CD14-positive monocyte (primary cell): Measurements from ENCODE around the gene OSBPL2. TPM values are rescaled to one million over a fixed set of nuclear protein-coding genes. Genes with fewer than 3 reads are reported as not detected.
A peak's percentile ranks its signal among the peaks of the same experiment; 100 is the strongest.

Experiments
- DNase-seq, 3 donors: peaks; one replicate each; pipeline ENCODE4 v3.0.0-alpha.2; 2011 to 2022
- H2AFZ ChIP-seq: 2 replicates; pipeline ENCODE4 v1.6.0; 2012; ENCODE audit warnings: mild to moderate bottlenecking, low read depth, low read length, inconsistent platforms; ENCODE audit not compliant: insufficient read depth, poor library complexity, severe bottlenecking
- H3K27ac ChIP-seq, 2 donors: 1 replicate in 1 of 2; 2 replicates in 1 of 2; pipeline ENCODE4 v1.5.1; 2012 to 2013; ENCODE audit warnings: low read length in 2 of 2, control low read depth in 1 of 2, inconsistent platforms in 1 of 2, low read depth in 1 of 2, mild to moderate bottlenecking in 1 of 2
- H3K27me3 ChIP-seq, 2 donors: one replicate each; pipeline versions ENCODE4 v1.6.0 to v1.6.1; 2011 to 2013; ENCODE audit warnings: low read length in 2 of 2; ENCODE audit not compliant: control insufficient read depth in 2 of 2, insufficient read depth in 2 of 2
- H3K36me3 ChIP-seq, 2 donors: replicated peaks in 1 of 2; 1 replicate in 1 of 2; 2 replicates in 1 of 2; pipeline versions ENCODE4 v1.5.1 to v1.6.1; 2012 to 2013; ENCODE audit warnings: low read length in 2 of 2, control low read depth in 1 of 2, inconsistent platforms in 1 of 2, mild to moderate bottlenecking in 1 of 2; ENCODE audit not compliant: insufficient read depth in 2 of 2, control insufficient read depth in 1 of 2
- H3K4me1 ChIP-seq, 2 donors: 1 replicate in 1 of 2; 2 replicates in 1 of 2; pipeline versions ENCODE4 v1.5.1 to v1.6.1; 2012 to 2013; ENCODE audit warnings: low read length in 2 of 2, control low read depth in 1 of 2, inconsistent platforms in 1 of 2, mild to moderate bottlenecking in 1 of 2, moderate library complexity in 1 of 2; ENCODE audit not compliant: insufficient read depth in 2 of 2, control insufficient read depth in 1 of 2
- H3K4me2 ChIP-seq: replicated peaks from 2 replicates; pipeline ENCODE3; 2012; ENCODE audit warnings: low read length, moderate library complexity, mild to moderate bottlenecking; ENCODE audit not compliant: poor library complexity, severe bottlenecking; ENCODE audit errors: extremely low read depth
- H3K4me3 ChIP-seq, 3 experiments: fragments of 200-600 bp in 1 of 3; sonication (generic) in 1 of 3; replicated peaks in 1 of 3; 1 replicate in 2 of 3; 2 replicates in 1 of 3; pipeline ENCODE4 v1.5.1; 2011 to 2013; ENCODE audit warnings: low read length in 3 of 3, mild to moderate bottlenecking in 3 of 3, control low read depth in 2 of 3, low read depth in 2 of 3, inconsistent platforms in 1 of 3, moderate library complexity in 1 of 3
- H3K79me2 ChIP-seq: 2 replicates; pipeline ENCODE4 v1.6.0; 2012; ENCODE audit warnings: mild to moderate bottlenecking, control low read depth, inconsistent platforms, low read length, moderate library complexity; ENCODE audit not compliant: insufficient read depth
- H3K9ac ChIP-seq: 2 replicates; pipeline ENCODE4 v1.6.0; 2017; ENCODE audit warnings: low read length, mild to moderate bottlenecking; ENCODE audit not compliant: insufficient read depth, poor library complexity, severe bottlenecking
- H3K9me3 ChIP-seq, 2 donors: replicated peaks in 1 of 2; 1 replicate in 1 of 2; 2 replicates in 1 of 2; pipeline versions ENCODE4 v1.5.1 to v1.6.1; 2012 to 2013; ENCODE audit warnings: low read length in 2 of 2, control low read depth in 1 of 2; ENCODE audit not compliant: control insufficient read depth in 1 of 2, insufficient read depth in 1 of 2
- H4K20me1 ChIP-seq: 2 replicates; pipeline ENCODE4 v1.6.0; 2012; ENCODE audit warnings: mild to moderate bottlenecking, low read length, control low read depth, moderate library complexity; ENCODE audit not compliant: insufficient read depth
- H3K27ac Mint-ChIP-seq, 7 donors: one replicate each; pipeline ENCODE4 v1.8.0; 2020; ENCODE audit warnings: mild to moderate bottlenecking in 7 of 7, mixed read lengths in 7 of 7, moderate library complexity in 6 of 7, inconsistent platforms in 2 of 7
- H3K27me3 Mint-ChIP-seq, 3 donors: one replicate each; pipeline ENCODE4 v1.8.0; 2021 to 2022; ENCODE audit warnings: low read depth in 3 of 3, mild to moderate bottlenecking in 3 of 3, mixed read lengths in 3 of 3, moderate library complexity in 3 of 3, inconsistent platforms in 1 of 3
- H3K36me3 Mint-ChIP-seq, 2 donors: one replicate each; pipeline ENCODE4 v1.8.0; 2020; ENCODE audit warnings: mixed read lengths in 2 of 2, inconsistent platforms in 1 of 2, mild to moderate bottlenecking in 1 of 2
- H3K4me1 Mint-ChIP-seq: one replicate; pipeline ENCODE4 v1.8.0; 2020; ENCODE audit warnings: mild to moderate bottlenecking, mixed read lengths
- H3K4me3 Mint-ChIP-seq, 2 donors: one replicate each; pipeline ENCODE4 v1.8.0; 2020; ENCODE audit warnings: mild to moderate bottlenecking in 2 of 2, mixed read lengths in 2 of 2, moderate library complexity in 1 of 2
- H3K9me3 Mint-ChIP-seq, 7 donors: one replicate each; pipeline ENCODE4 v1.8.0; 2020 to 2022; ENCODE audit warnings: mixed read lengths in 7 of 7, mild to moderate bottlenecking in 6 of 7, moderate library complexity in 6 of 7, inconsistent platforms in 2 of 7
- CTCF ChIP-seq: fragments of 200-600 bp; IDR thresholded peaks from one replicate; pipeline ENCODE4 v1.8.0; 2022; ENCODE audit warnings: antibody characterized with exemption, mild to moderate bottlenecking
- WGBS: methylation state at CpG from one replicate; pipeline ENCODE4 v1.1.5; 2013; ENCODE audit warnings: missing lambda C conversion rate; ENCODE audit not compliant: insufficient coverage; 5-methylcytosine and 5-hydroxymethylcytosine counted together
- intact Hi-C, 2 donors: fragments of 100-400 bp; cut with micrococcal nuclease; formaldehyde crosslinking; loops; one replicate each; pipeline versions ENCODE4 v1.15.0 to v1.15.1; 2023
- polyA plus RNA-seq, 3 donors: library from polyadenylated mRNA; depleted of rRNA in 1 of 3; unstranded in 2 of 3; stranded (reverse) in 1 of 3; fragments of 300-500 nt in 2 of 3; fragments of >200 nt in 1 of 3; fragmentation: Illumina TruSeq in 2 of 3; gene quantifications; 1 replicate in 2 of 3; 2 replicates in 1 of 3; pipeline ENCODE4 v1.2.3, GENCODE V29; 2012 to 2021

Gene OSBPL2
- polyA plus RNA-seq, 3 donors, result 12.9 to 29.1 (median 17.9) TPM

- H3K9me3 ChIP-seq, result no peaks in the 10 kb centered on the region
- DNase-seq, result peak; percentile 92 to 95 (median 95)
- peak overlapping the region; percentile 72 to 96 (median 85) for H3K4me3 ChIP-seq
- peaks cover 22 to 40% of the 10 kb centered on the region in 2 donors for H3K36me3 Mint-ChIP-seq
- intact Hi-C loops, result loop anchor here (1.0 to 10.0 kb wide), 10 partner anchors 65 to 633 kb away; partner anchors contain the start of genes CABLES2 (in 1 of the 2), GID8 (in 1 of the 2), LSM14B (in 1 of the 2) and MTG2 (in 1 of the 2)
- 1% methylated on average over 20 of the region's 24 CpGs for WGBS
- peaks cover 26% of the 10 kb centered on the region for H3K4me1 Mint-ChIP-seq
- H3K27me3 Mint-ChIP-seq, result peaks cover 0 to 4% (median 3%) of the 10 kb centered on the region in 3 donors
- H2AFZ ChIP-seq, result peak overlapping the region; percentile 91
- peak overlapping the region; percentile 96 to 98 for H3K27ac ChIP-seq
- peaks cover 33% of the 10 kb centered on the region for H3K79me2 ChIP-seq
- no peaks in the 10 kb centered on the region for H3K27me3 ChIP-seq
- H3K27ac Mint-ChIP-seq, result peak overlapping the region; percentile 93 to 99 (median 98)
- H4K20me1 ChIP-seq, result peaks cover 35% of the 10 kb centered on the region
- peaks cover 25 to 28% of the 10 kb centered on the region in 2 donors for H3K36me3 ChIP-seq
- H3K4me2 ChIP-seq, result peak overlapping the region; percentile 87
- H3K9ac ChIP-seq, result peak overlapping the region; percentile 97
- peak overlapping the region; percentile 88 to 92 for H3K4me3 Mint-ChIP-seq
- H3K9me3 Mint-ChIP-seq, result no peaks in the 10 kb centered on the region
- TF ChIP-seq CTCF, result peak; percentile 68
- H3K4me1 ChIP-seq, result peaks cover 17 to 18% of the 10 kb centered on the region in 2 donors
These were observed 63.5 kb downstream of the OSBPL2 start for GRCh38 chr20:62301773-62302340.

DNA sequence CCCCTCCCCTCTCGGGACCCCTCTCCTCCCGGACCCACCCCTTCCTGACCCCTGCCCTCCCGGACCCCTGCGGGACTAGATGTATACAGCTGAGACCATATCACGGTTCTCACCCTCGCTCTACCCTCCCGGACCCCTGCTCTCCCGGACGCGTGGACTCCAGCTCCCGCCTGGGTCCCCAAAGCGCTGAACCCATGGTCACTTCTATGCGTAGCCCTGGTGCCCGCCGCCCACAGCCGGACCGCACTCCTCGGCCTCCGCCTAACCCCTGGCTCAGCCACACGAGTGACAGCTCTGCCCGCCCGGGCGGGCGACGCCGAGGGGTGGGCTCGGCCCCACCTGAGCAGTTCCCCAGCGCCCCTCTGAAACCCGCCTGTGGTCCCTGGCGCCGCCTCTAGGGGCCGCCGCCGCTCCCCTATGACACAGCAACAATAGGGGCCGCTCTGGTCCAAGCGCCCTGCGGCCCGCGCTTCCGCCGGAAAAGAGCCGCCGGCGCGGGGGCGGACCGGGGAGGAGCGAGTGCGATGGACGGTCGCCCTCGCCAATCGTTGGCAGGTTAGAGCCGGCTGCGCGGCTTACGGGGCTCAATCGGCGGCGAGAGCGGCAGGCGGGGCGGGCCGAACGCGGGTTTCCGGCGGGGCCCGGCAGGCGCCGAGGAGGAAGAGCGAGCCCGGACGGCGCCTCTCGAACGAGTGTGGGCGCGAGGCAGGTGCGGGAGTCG is 64.2 kb downstream of the OSBPL2 start, which contains the start of gene ADRM1:
Gene ADRM1 (plus strand): TSS at position 657 of the 721 bp plus-strand sequence. CDS start 572 bp downstream, outside the sequence.
- Histone ChIP-seq H3K9ac (peak within 1 kb of the TSS; percentile 97), H3K36me3 (peaks cover 31 to 34% of the 10 kb centered on the region in 2 donors), H4K20me1 (peaks cover 42% of the 10 kb centered on the region), H3K4me1 (peaks cover 17 to 18% of the 10 kb centered on the region in 2 donors), H3K27ac (peak within 1 kb of the TSS; percentile 96 to 98), H3K9me3 (no peaks in the 10 kb centered on the region), H3K4me3 (peak within 1 kb of the TSS; percentile 72 to 96 (median 85)), H3K4me2 (peak within 1 kb of the TSS; percentile 87), H3K79me2 (peaks cover 33% of the 10 kb centered on the region), H3K27me3 (no peaks in the 10 kb centered on the region), H2AFZ (peak within 1 kb of the TSS; percentile 91)
- intact Hi-C loops, result loop anchor here (1.0 to 10.0 kb wide), 9 partner anchors 65 to 632 kb away; partner anchors contain the start of genes GID8 (in 1 of the 2), LSM14B (in 1 of the 2), MTG2 (in 1 of the 2) and OGFR (in 1 of the 2)
- Mint-ChIP-seq H3K9me3 (no peaks in the 10 kb centered on the region), H3K27me3 (peaks cover 0 to 4% (median 3%) of the 10 kb centered on the region in 3 donors), H3K4me1 (peaks cover 26% of the 10 kb centered on the region), H3K27ac (peak within 1 kb of the TSS; percentile 93 to 99 (median 98)), H3K4me3 (peak within 1 kb of the TSS; percentile 90 to 95), H3K36me3 (peaks cover 29 to 47% of the 10 kb centered on the region in 2 donors)
- under 1% methylated on average over 76 of the region's 81 CpGs for WGBS
- peak; percentile 95 to 96 (median 95) for DNase-seq
- peak; percentile 80 for TF ChIP-seq CTCF
